HG02970 (cell line): ENCODE data around the gene TAS2R10.

Experiments used
- ATAC-seq: cut with Tn5 transposase; IDR thresholded peaks from one replicate; pipeline ENCODE4 v1.9.1; 2021; ENCODE audit warnings: mild to moderate bottlenecking, moderate library complexity, moderate number of reproducible peaks; ENCODE audit not compliant: unreplicated experiment, low FRiP score

The TAS2R10 gene, protein sequence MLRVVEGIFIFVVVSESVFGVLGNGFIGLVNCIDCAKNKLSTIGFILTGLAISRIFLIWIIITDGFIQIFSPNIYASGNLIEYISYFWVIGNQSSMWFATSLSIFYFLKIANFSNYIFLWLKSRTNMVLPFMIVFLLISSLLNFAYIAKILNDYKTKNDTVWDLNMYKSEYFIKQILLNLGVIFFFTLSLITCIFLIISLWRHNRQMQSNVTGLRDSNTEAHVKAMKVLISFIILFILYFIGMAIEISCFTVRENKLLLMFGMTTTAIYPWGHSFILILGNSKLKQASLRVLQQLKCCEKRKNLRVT

DNA sequence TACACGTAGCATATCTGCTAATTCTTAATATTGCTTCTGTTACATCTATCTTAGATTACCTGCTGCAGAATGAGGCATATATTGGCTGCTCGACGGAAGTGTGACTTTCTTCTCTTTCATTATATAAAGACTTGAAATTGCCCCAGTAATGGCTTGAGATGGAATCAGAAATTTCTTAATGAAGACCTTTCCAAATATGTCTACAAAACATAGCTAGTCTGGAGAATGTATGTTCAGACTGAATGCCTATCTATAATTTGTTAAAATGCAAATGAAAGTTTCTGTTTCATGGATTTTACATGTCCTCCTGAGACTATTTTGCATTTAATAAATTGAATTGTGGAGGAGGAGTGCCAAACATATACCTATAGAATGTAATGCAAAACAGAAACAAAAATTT is at the start of gene TAS2R10:
TAS2R10 (minus strand) TSS at position 101 of the 400 bp plus-strand sequence; CDS start at position 12, 89 bp downstream.
- no peak for ATAC-seq

DNA sequence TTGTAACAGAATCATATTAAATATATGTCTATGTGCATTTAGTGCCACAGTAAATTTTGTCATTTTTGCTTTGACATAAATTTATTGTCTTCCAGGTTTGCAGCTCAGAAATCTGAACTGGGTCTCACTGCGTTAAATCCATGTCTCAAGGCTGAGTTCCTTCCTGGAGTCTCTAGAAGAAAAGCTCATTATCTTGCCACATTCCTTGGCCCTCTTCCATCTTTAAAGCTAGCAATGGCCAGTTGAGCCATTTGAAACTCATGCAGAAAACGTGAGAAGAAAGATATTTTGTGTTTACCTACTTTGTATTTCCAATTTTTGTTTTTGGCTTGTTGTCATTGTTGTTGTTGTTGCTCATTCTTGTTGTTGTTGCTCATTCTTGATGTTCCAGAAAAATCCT is 47.2 kb upstream of the TAS2R10 start:
- no peak for ATAC-seq

DNA sequence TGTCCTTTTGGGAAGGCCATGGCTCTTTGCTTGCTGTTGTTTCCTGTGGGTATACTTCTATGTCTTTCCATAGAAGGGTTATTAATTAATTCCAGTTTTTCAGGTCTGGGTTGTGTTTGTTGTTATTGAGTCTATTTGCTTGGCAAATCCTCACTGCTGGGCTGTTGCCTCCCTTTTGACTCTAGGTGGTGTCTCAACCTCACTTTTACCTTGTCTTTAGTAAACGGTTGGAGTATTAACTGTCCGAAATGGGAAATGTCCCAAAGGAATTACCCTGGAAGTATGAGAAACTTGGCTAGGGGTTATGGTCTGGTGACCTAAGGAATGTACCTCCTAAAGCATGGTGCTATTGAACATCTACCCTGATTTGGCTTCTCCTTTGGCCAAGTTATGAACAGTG is 41.2 kb upstream of the TAS2R10 start:
- ATAC-seq, result no peak

DNA sequence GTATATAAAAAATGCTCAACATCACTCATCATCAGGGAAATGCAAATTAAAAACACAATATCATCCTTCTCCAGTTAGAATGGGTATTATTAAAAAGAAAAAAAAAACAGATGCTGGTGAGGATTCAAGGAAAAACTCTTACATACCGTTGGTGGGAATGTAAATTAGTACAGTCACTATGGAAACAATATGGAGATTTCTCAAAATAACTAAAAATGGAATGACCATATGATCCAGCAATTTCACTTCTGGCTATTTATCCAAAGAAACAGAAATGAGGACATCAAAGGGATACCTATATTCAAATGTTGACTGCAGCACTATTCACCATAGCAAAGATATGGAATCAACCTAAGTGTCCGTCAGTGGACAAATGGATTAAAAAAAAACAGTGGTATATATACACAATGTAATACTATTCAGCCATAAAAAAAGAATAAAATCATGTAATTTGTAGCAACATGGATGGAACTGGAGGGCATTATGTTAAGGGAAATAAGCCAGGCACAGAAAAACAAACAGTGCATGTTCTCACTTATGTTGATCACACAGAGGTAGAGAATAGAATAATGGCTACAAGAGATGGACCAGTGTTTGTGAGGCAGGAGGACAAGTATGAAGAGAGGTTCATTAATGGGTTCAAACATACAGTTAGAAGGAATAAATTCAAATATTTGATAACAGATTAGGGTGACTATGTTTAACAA is 37.5 kb upstream of the TAS2R10 start:
- no peak for ATAC-seq

DNA sequence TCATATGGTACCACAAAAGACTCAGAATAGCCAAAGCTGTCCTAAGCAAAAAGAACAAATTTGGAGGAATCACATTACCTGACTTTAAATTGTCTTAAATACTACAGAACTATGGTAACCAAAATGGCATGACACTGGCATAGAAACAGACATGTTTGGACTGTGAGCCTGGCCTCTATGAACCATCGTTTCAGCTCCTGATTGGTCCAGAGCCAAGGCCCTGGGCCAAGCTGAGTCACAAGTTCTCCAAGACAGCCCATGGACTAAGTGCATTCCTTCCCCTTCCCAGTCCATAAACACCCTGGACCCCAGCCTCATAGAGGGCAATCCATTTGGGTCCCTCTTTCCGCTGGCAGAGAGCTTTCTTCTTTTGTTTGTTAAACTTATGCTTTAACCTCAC is 35.2 kb upstream of the TAS2R10 start:
- ATAC-seq, result no peak

DNA sequence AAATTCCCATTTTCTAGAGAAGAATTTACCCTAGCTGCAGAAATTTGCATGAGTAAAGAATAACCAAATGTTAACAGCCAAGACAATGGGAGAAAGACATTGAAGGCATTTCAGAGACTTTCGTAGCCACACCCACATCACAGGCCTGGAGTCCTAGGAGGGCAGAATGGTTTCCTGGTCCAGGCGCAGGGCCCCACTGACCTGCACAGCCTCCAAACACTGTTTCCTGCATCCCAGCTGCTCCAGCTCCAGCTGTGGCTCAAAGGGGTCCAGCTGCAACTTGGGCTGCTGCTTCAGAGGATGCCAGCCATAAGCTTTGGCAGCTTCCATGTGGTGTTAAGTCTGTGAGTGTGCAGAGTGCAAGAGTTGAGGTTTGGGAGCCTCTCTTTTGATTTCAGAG is 29.6 kb upstream of the TAS2R10 start:
- ATAC-seq, result no peak

DNA sequence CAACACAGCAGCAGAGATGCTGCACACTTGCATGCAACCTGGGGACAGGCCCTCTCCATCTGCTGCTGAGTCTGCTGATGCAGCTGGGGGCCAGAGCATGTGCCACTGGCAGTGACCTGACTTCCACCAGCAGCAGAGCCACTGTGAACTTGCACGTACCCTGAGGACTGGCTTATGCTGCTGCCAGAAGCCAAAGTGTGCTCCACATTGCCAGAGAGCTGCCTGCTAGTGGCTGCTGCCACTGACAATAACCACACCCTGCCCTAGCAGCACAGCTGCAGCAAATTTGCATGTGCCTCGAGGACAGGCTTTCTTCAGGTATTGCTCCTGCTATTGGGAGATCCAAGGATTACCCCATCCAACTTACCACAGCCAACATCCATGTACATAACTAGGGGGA is 27.6 kb upstream of the TAS2R10 start:
- no peak for ATAC-seq

DNA sequence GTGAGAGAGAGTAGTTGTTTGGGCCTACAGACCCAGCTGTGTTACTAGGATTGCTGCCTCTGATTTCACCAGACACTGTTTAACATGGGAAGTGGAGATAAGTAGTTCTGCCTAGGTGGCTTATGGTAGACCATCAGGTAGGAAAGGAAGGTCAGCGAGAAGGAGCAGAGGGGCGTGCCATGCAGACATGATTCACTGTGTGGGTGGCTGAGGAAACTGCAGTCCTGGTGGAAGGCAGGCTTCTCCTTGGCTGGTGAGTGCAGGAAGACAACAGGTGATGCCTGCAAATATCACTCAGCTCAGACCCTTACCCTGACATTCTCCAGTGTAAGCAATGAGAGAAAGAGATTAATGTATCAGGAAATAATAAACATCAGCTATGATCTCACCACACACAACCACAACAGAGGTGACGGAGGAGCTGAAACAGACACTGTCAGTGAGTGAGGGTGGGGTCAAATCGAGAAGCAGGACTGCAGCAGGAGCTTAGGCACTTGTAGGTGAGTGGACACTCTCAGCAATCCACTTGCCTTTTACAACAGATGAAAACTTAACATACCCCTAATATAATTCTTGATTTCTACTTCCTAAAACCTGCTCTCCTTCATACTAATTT is 25.2 kb upstream of the TAS2R10 start:
- ATAC-seq, result no peak

DNA sequence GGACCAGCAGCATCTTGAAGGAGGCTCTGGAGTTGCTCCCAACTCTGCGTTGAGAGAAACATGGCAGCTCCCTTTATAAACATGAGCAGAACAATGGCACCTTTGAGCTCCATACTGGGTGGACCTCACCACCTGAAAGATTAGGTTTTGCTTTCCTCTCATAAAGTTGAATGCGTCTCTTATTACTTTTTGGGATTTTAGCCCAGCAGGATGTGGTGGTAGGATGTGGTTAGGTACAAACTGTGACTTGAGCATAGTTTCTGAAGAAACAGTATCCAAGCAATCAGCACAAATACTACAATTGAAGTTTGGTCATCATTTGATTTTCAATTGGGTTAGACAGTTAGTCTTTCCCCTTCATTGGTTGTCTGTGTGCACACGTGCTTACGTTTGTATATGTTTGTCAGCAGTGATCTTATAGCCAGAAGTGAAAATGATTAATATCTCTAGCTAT is 23.3 kb upstream of the TAS2R10 start, which contains the start of gene PRR4:
PRR4 (minus strand) TSS at position 51 of the 454 bp plus-strand sequence; CDS start at position 13, 38 bp downstream.
- no peak for ATAC-seq

DNA sequence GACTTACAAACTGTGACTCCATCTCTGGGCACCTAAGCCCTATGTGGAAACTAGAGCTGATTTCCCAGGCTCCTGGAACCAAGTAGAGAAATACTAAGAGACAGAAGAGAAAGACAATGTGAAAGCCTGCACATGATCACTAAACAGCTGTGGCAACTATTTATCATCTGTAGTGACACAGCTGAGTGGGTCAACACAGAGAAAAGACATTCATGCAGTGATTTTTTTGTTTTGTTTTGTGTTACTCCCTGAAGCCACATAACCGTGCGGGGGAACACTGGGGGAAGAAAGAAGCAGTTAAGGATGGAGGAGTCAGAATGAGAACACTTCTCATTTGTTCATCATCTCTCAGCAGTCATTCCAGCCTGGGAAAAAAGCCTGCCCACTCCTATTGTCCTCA is 21.6 kb upstream of the TAS2R10 start:
- ATAC-seq, result no peak

DNA sequence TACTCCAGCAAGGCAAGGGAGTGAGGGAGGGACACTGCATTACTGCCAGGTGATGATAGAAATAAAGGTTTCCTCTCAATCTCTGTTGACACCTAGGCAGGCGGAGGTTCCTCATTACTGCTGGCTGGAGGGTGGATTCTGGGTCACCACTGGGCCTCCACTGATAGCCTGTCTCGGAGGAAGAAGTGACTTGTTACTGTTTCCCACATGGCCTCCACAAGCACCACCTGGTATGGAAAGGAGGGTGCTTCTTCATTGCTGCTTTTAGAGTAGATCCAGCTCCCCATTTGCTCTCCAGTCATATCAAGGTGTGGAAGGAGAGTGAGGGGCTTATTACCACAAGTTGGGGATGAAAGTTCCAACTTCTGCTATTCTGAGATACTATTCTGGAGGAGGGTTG is 16.7 kb upstream of the TAS2R10 start:
- ATAC-seq, result no peak

DNA sequence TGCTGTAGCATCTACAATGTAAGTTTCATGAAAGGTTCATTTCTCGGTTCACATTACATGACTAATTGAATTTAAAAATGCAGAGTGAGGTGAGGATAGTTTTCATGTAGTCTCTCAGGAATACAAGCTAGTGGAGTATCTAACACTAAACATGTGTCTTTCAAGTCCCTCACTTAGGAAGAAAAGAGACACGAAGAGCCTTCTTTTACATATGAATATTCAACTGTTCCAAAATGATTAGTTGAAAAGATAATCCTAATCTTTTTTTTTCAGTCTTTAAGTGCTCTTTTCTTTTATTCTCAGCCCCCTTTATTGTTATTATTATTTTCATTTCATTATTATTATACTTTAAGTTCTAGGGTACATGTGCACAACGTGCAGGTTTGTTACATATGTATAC is 12.3 kb upstream of the TAS2R10 start:
- no peak for ATAC-seq

DNA sequence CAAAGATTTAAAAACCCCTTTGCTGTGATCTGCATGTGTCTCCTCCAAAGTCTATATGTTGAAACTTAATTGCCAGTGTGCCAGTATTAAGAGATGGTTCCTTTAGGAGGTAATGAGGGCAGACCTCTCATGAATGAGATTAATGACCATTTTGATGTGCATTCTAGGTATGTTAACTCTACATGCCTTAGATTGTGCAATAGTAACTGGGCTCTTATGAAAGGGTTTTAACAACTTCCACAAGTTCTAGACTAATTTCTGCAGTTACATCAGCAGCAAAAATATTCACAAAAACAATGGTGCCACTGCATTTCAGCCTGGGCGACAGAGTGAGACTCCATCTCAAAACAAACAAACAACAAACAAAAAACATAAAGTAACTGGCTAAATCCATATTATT is 3.8 kb upstream of the TAS2R10 start:
- no peak for ATAC-seq

DNA sequence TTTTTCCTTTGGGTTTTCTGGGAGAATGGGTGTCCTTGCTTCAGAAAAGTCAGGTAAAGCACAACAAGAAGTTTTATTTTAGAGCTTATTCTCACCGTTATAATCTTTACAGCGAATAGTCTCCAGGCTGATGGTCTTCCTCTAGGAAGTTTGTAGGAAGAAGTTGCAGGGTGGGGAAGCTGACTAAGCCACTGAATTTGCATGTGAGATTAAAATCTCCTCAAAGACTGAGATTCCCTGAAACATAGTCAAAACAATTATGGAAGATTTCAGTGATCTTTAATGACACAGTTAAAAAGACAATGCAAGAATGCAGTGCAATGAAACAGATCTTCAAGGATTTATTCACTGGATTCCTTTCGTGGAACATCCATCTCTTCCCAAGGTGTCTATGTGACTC is 1.2 kb downstream of the TAS2R10 start:
- no peak for ATAC-seq

DNA sequence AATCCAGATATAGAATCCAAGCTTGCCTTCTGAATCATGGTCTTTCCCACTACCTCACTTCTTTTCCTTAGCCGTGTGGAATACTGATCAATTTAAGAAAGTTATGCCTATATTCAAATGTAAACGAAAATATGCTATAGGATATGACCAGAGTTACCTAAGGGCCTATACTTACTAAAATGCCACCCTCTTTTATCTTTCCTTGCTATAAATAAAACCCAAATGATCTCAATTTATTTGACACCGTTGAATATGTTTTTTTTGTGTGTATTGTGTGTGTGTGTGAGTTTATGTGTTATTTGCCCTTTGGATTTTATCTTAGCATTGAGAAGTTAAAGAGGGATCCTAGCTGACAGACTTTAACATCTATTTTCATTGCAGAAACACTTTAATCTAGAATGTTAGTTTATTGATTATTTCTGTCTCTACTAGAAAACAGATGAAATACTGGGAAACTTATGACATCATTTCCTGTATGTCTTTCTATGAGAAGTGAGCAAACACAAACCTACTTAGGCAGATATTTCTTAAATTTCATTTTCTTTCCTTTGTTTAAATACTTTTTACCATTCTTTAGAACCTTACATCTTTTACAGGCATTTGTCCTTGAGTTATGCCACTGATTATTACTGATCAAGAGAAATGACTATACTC is 14.1 kb downstream of the TAS2R10 start:
- ATAC-seq, result no peak

DNA sequence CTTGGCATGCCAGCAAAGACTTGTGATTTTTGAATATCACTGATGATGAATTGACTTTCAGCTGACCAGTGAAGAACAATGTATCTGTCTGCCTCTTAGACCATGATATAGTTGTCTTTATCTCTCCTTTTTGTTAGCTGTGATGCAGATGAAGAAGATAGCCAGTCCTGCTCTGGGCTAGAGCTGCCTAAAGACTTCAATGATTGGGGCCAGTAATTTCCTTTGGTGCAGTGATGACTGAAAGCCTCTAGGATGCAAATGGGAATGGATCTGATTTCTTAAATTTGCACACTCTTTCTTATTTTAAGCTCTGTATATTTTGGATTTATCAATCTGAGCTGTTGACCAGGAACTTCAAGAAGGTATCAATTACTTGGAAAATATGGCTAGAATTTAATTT is 16.1 kb downstream of the TAS2R10 start, which contains the start of gene TAS2R9:
TAS2R9 (minus strand) TSS at position 101 of the 400 bp plus-strand sequence; CDS start at position 8, 93 bp downstream.
- ATAC-seq, result no peak

DNA sequence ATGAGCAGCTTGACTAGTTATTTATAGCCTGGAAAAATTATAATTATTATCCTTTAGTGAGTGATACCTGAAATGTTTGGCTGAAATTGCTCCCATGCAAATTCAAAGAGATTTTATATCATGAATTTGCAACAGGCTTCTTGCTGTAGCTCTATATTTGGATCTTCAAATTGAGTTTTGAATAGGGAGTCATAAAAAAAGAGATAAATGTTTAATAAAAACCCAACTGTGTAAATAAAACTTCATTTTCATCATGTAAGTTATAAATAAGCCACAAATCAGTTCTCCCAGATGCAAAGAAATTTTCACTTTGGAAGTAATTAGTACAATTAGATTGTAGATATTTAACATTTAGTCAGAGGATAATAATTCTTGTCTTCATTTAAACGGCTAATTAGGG is 19.0 kb downstream of the TAS2R10 start, which contains the start of gene TAS2R8:
TAS2R8 (minus strand) TSS at position 101 of the 400 bp plus-strand sequence. CDS start 306 bp downstream, outside the sequence.
- ATAC-seq, result no peak

DNA sequence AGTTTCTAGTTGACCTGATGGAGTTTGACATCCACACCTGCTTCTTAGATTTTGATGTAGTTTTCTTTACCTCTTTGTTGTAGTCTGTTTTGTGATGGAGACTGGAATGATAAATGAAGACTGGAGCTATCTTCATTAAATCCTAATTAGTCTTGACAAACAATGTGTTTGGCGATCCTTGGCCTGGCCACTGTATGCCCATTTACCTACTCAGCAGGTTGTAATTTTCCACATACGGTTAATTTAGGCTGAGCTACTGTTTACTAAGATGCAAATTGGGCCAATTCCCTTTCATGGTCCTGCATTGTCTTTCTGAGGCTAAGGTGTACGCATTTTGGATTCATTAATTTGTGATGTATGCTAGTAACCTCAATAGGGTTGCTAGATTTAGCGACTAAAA is 23.6 kb downstream of the TAS2R10 start, which contains the start of gene TAS2R7:
TAS2R7 (minus strand) TSS at position 41 of the 400 bp plus-strand sequence. CDS start 57 bp downstream, outside the sequence.
- ATAC-seq, result no peak

DNA sequence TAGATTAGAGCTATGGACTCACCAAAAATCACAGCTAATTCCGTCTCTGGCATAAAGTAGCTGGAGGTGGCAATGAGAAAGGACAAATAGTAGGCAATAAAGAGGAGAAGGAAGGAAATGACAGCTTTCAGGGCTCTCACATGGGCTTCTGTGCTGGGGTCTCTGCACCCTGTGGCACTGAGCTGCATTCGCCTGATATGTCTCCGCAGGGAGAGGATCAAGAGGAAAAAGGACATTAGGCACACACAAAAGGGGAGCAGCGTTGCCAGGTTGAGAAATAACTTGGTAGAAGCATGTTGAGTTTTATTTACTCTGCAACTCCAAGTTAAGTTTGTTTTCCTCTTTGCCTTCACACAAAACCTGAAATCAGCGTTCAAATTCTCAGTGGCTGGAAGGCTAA is 24.4 kb downstream of the TAS2R10 start:
- no peak for ATAC-seq

DNA sequence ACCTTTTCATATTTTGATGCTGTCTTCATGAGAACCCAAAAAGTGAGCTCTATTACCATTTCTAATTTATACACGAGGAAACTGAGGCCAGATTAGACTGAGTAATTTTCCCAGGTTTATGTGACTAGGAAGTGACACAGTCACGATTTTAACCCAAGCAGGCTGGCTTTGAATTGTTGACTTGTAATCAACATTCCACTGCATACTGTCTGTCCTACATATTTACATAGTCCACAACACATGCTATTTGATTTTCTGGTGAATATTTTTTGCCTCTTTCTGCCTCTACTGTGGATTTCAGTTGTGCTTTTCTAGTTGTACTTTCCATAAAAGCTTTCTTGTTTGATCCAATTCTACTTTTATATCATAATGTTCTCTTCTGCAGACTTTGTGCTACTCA is 31.9 kb downstream of the TAS2R10 start:
- no peak for ATAC-seq
